Measurements from ENCODE around the gene THY1.

THY1 gene

GRCh38 chr11:119431523-119431922 is 8.6 kb upstream of the THY1 start:
- Mint-ChIP-seq H3K36me3 (no peaks in the 10 kb centered on the region), H3K4me1 (peaks cover 8% of the 10 kb centered on the region), H3K9me3 (no peaks in the 10 kb centered on the region), H3K4me3 (no peak overlapping the region), H3K27ac (no peak overlapping the region)
- DNase-seq (ENCODE audit: low spot score in 2 of 2) (no peak), ATAC-seq (no peak)

GRCh38 chr11:119427279-119427678 is 4.3 kb upstream of the THY1 start:
- Mint-ChIP-seq H3K36me3 (no peaks in the 10 kb centered on the region), H3K9me3 (no peaks in the 10 kb centered on the region), H3K4me1 (peaks cover 25% of the 10 kb centered on the region), H3K27ac (no peak overlapping the region), H3K4me3 (no peak overlapping the region)
- ATAC-seq: no peak
- DNase-seq (ENCODE audit: low spot score in 2 of 2): no peak

GRCh38 chr11:119426142-119426541 is 3.2 kb upstream of the THY1 start:
- DNase-seq (ENCODE audit: low spot score in 2 of 2) (no peak), ATAC-seq (peak; percentile 27)
- Mint-ChIP-seq H3K4me1 (peaks cover 32% of the 10 kb centered on the region), H3K9me3 (no peaks in the 10 kb centered on the region), H3K4me3 (no peak overlapping the region), H3K36me3 (no peaks in the 10 kb centered on the region), H3K27ac (no peak overlapping the region)

GRCh38 chr11:119424775-119425174 is 1.8 kb upstream of the THY1 start:
- ATAC-seq (no peak), DNase-seq (ENCODE audit: low spot score in 2 of 2) (no peak)
- Mint-ChIP-seq H3K27ac (no peak overlapping the region), H3K36me3 (no peaks in the 10 kb centered on the region), H3K9me3 (no peaks in the 10 kb centered on the region), H3K4me1 (peaks cover 32% of the 10 kb centered on the region), H3K4me3 (no peak overlapping the region)

- ATAC-seq: no peak
- H3K4me3 Mint-ChIP-seq: no peak overlapping the region
- no peak overlapping the region for H3K27ac Mint-ChIP-seq
Measured at GRCh38 chr11:119424276-119424675, 1.3 kb upstream of the THY1 start.

GRCh38 chr11:119423509-119424254 is 710 bp upstream of the THY1 start:
- Mint-ChIP-seq H3K4me3 (peak overlapping the region; percentile 74), H3K4me1 (peaks cover 32% of the 10 kb centered on the region), H3K36me3 (no peaks in the 10 kb centered on the region), H3K9me3 (no peaks in the 10 kb centered on the region), H3K27ac (no peak overlapping the region)
- no peak for ATAC-seq
- no peak for DNase-seq (ENCODE audit: low spot score in 2 of 2)

More at GRCh38 chr11:119424276-119424675, 1.3 kb upstream of the THY1 start:
- H3K9me3 Mint-ChIP-seq: no peaks in the 10 kb centered on the region
- DNase-seq (ENCODE audit: low spot score in 2 of 2): no peak
- H3K36me3 Mint-ChIP-seq: no peaks in the 10 kb centered on the region
- H3K4me1 Mint-ChIP-seq: peaks cover 32% of the 10 kb centered on the region

DNA sequence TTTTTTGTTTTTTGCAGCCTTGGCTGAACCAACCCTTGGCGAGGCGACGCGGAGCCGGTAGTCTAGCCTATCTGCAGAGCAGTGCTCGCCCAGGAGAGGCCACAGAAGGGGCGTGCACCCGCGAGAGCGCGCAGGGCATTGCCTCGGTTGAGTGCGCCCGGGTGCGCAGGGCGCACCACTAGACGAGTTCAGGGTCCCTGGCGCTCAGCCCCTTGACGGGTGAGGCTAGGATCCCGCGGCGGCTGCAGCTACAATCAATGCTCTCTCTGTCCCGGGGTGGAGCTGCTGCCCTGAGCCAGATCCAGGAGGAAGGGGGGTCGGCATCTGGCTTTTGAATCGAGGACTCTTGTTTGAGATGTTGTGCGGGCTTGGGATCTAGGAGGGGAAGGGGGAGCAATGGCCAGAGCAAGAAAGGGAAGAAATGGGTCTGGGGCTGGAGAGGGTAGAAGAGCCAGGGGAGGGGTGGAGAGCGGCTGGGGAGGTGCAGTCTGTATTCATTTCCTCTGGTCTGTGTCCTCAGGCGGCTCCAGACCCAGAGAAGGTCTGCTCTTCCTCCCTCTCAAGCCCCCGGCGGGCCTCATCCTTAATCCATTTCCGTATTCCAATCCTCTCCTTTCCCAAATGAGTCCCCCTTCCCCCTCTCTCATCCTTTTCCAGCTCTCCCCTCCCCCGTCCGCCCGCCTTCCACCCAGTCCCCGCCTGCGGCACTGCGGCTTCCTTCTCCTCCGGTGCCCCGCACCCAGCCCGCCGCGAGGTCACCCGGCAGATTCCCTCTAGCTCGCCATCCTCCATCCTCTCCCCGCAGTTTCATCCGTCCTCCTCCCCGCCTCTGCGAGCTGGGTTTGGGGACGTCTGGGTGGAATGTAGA is 797 bp downstream of the THY1 start:
- Mint-ChIP-seq H3K4me1 (peaks cover 32% of the 10 kb centered on the region), H3K36me3 (no peaks in the 10 kb centered on the region), H3K27ac (no peak overlapping the region), H3K4me3 (peak overlapping the region; percentile 74), H3K9me3 (no peaks in the 10 kb centered on the region)
- DNase-seq (ENCODE audit: low spot score in 2 of 2): no peak
- ATAC-seq: peak; percentile 56

DNA sequence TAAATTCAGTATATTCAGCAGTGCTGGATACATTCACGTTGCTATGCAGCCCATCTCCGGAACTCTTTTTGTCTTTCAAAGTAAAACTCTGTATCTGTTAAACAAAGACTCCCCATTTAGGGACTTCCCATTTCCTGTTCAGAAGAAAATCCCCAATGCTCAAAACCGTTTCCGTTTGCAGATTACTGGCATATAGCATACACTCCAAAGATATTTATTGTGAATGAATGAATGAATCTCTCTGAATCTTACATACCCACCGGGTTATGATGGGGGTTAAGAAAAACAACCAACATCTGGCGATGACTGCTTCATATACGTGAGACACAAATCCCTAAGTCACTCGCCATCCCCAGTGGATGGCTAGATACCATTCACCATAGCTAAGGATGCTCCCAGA is 1.6 kb downstream of the THY1 start:
- DNase-seq (ENCODE audit: low spot score in 2 of 2): no peak
- Mint-ChIP-seq H3K4me3 (no peak overlapping the region), H3K36me3 (no peaks in the 10 kb centered on the region)

DNA sequence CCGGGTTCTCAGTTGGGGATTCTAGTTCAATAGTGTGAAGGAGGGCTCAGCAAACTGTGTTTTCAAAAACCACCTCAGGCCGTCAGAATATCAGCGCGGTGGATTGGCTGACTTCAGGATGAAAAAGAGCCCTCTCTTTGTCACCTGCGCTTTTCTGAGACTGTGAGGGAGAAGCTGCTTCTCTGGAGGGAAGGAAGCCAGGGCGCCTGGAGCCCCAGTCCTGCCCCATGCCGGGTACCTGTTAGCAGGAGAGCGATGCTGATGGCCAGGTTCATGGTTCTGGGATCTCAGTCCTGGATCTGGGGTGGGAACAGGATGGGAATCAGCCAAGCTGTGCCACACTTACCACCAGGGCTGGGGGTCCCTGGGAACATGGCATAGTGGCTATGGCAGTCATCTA is 2.3 kb downstream of the THY1 start:
- Mint-ChIP-seq H3K4me1 (peaks cover 25% of the 10 kb centered on the region), H3K4me3 (no peak overlapping the region), H3K27ac (no peak overlapping the region), H3K9me3 (no peaks in the 10 kb centered on the region), H3K36me3 (no peaks in the 10 kb centered on the region)
- DNase-seq (ENCODE audit: low spot score in 2 of 2): no peak
- no peak for ATAC-seq

More for the DNA sequence above, 1.6 kb downstream of the THY1 start:
- Mint-ChIP-seq H3K4me1 (peaks cover 30% of the 10 kb centered on the region), H3K27ac (no peak overlapping the region), H3K9me3 (no peaks in the 10 kb centered on the region)
- ATAC-seq: no peak

DNA sequence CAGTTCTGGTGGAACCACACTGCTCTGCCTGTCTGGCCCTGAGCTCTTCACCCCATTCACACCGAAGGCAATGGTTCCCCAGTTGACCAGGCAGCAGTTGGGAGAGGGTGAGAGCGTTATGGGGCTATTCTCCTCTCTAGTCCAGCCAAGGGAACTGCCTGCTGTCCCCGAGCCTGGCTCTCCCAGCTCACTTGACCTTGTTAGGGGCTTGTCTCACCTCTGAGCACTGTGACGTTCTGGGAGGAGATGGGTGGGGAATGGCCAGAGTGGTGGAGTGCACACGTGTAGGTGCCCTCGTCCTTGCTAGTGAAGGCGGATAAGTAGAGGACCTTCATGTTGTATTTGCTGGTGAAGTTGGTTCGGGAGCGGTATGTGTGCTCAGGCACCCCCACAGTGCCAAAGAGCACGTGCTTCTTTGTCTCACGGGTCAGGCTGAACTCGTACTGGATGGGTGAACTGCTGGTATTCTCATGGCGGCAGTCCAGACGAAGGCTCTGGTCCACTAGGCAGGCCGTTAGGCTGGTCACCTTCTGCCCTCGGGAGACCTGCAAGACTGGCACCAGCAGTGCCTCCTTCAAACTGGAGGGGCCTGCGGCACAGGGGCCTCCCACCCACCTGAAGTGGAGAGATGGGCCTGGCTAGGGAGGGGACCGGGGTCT is 3.0 kb downstream of the THY1 start:
- no peak overlapping the region for H3K4me3 Mint-ChIP-seq
- H3K9me3 Mint-ChIP-seq: no peaks in the 10 kb centered on the region
- DNase-seq (ENCODE audit: low spot score in 2 of 2) (no peak), ATAC-seq (no peak)
- no peak overlapping the region for H3K27ac Mint-ChIP-seq
- no peaks in the 10 kb centered on the region for H3K36me3 Mint-ChIP-seq
- H3K4me1 Mint-ChIP-seq: peaks cover 25% of the 10 kb centered on the region

DNA sequence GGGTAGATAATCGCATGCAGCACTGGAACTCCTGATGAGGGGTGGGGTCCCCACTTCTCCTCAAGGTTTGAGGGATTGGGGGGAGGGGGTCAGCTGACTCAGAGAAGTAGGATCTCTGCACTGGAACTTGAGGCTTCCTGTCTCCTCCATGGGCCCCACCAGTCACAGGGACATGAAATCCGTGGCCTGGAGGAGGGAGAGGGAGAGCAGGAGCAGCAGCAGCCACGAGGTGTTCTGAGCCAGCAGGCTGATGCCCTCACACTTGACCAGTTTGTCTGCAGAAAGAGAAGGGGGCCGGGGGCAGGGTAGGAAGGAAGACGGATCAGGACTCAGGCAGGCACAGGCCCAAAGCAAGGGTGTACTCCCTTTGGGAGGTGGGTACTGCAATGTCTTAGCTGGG is 3.7 kb downstream of the THY1 start:
- Mint-ChIP-seq H3K9me3 (peaks cover 2% of the 10 kb centered on the region), H3K36me3 (no peaks in the 10 kb centered on the region), H3K4me1 (peaks cover 24% of the 10 kb centered on the region), H3K4me3 (no peak overlapping the region), H3K27ac (no peak overlapping the region)
- no peak for ATAC-seq
- DNase-seq (ENCODE audit: low spot score in 2 of 2): peak in 1 of 2 donors; percentile 41

GRCh38 chr11:119418759-119419158 is 4.2 kb downstream of the THY1 start:
- ATAC-seq (no peak), DNase-seq (ENCODE audit: low spot score in 2 of 2) (peak in 1 of 2 donors; percentile 41)
- peaks cover 2% of the 10 kb centered on the region for H3K9me3 Mint-ChIP-seq
- H3K4me1 Mint-ChIP-seq: peaks cover 19% of the 10 kb centered on the region
- H3K4me3 Mint-ChIP-seq: no peak overlapping the region
- H3K27ac Mint-ChIP-seq: no peak overlapping the region
- no peaks in the 10 kb centered on the region for H3K36me3 Mint-ChIP-seq

- peaks cover 2% of the 10 kb centered on the region for H3K9me3 Mint-ChIP-seq
- ATAC-seq: no peak
- peak in 1 of 2 donors; percentile 41 for DNase-seq (ENCODE audit: low spot score in 2 of 2)
- no peak overlapping the region for H3K27ac Mint-ChIP-seq
- no peak overlapping the region for H3K4me3 Mint-ChIP-seq
- peaks cover 13% of the 10 kb centered on the region for H3K4me1 Mint-ChIP-seq
- H3K36me3 Mint-ChIP-seq: no peaks in the 10 kb centered on the region
Measured at GRCh38 chr11:119417726-119418540, 5.0 kb downstream of the THY1 start.

DNA sequence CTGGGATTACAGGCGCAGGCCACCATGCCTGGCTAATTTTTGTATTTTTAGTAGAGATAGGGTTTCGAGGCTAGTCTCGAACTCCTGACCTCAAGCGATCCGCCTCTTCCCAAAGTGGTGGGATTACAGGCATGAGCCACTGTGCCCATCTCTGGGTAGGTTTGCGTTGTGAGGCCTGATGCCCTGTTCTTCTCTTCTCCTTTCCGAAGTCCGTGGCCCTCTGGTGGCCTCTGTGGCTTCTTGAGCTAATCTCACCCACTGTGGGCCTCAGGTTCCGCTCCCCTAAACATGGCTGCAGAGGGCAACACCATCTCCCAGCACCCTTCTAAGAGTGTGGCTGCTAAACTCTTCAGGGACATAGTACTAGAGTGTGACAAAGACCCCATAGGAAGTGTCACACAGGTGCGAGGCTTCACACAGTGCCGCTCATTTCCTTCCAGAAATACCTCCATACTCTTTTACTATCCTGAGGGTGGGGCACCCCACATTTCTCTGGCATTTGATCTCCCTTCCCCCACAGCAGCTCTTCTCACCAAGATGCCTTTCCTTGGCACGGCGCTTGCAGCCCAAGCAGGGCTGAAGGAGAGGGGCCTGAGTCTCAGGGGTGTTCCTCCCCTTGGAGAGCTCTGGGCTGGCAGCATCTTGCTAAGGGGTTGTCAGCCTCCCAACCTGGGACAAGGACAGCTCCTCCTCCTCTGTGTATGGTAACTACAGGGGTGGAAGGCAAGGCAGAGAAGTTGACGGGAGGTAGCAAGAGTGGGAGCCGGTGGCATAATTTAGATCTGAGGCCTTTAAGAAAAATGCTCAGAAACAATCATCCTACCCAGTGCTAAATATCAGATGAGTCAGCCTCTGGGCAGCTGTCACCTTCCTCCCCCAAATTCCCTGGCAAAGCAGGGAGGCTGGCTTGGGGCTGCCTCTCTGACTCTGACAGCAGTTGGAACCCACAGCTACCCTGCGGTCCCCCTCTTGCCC is 6.1 kb downstream of the THY1 start:
- DNase-seq (ENCODE audit: low spot score in 2 of 2) (peak in 1 of 2 donors; percentile 42), ATAC-seq (no peak)
- peaks cover 2% of the 10 kb centered on the region for H3K9me3 Mint-ChIP-seq
- no peak overlapping the region for H3K4me3 Mint-ChIP-seq
- no peaks in the 10 kb centered on the region for H3K36me3 Mint-ChIP-seq
- H3K27ac Mint-ChIP-seq: no peak overlapping the region
- H3K4me1 Mint-ChIP-seq: peaks cover 3% of the 10 kb centered on the region

Data from stimulated activated effector memory CD8-positive, alpha-beta T cell treated with anti-CD3 and anti-CD28 coated beads, Interleukin-12 subunit alpha, Interleukin-12 subunit beta, amount 100 ng/mL, for 72 hours (primary cell).